GM12878 (cell line): ENCODE data around the gene COL5A1. TPM values are rescaled to one million over a fixed set of nuclear protein-coding genes. Genes with fewer than 3 reads are reported as not detected.

ENCODE experiments used
- ATAC-seq: fragments of 200-7000 bp; cut with Tn5 transposase; 3 replicates; pipeline ENCODE4 v1.9.1; 2020; ENCODE audit warnings: mild to moderate bottlenecking, moderate library complexity
- BruUV-seq: library from RNA; stranded (reverse); fragments of 400-500 nt; replicated peaks from 2 replicates; lab custom pipeline; 2021; lab: Mats Ljungman, UMichigan
- CTCF ChIA-PET: fragments of 300-600 bp; sonication (Branson Sonifier 250); formaldehyde crosslinking; extraction: SDS; loops from one replicate; lab custom pipeline; 2021; ENCODE audit warnings: inconsistent platforms; lab: Yijun Ruan, JAX
- POLR2A ChIA-PET: fragments of 350-600 bp; formaldehyde crosslinking; extraction: SDS; loops from one replicate; lab custom pipeline; 2021; ENCODE audit warnings: inconsistent platforms; lab: Charles Lee
- RAD21 ChIA-PET: fragments of 300-600 bp; sonication (Branson Sonifier 250); formaldehyde crosslinking; loops from one replicate; lab custom pipeline; 2023; ENCODE audit warnings: antibody characterized with exemption; ENCODE audit not compliant: unreplicated experiment; lab: Charles Lee
- SMC1A ChIA-PET: fragments of 300-600 bp; sonication (Branson Sonifier 250); formaldehyde crosslinking; loops from one replicate; lab custom pipeline; 2023; ENCODE audit not compliant: unreplicated experiment, uncharacterized antibody; lab: Charles Lee
- DNase-seq: peaks from one replicate; pipeline ENCODE4 v3.0.0-alpha.2; 2011; ENCODE audit warnings: low read depth, low spot score
- FAIRE-seq: peaks from 3 replicates; lab custom pipeline; 2011; peaks lifted over from hg19 to GRCh38; lab: Jason Lieb, UNC
- H2AFZ ChIP-seq: 2 replicates; pipeline ENCODE4 v1.6.0; 2011; ENCODE audit warnings: low read depth, low read length, control low read depth; ENCODE audit not compliant: control insufficient read depth
- H3K27ac ChIP-seq: 2 replicates; pipeline ENCODE4 v1.5.1; 2011; ENCODE audit warnings: control low read depth; ENCODE audit not compliant: control insufficient read depth, insufficient read depth
- H3K27me3 ChIP-seq, 2 experiments: replicated peaks in 1 of 2; 2 replicates each; pipeline versions ENCODE4 v1.6.0 to v1.6.1; 2011; ENCODE audit warnings: low read length in 1 of 2; ENCODE audit not compliant: control insufficient read depth in 2 of 2, insufficient read depth in 2 of 2
- H3K36me3 ChIP-seq, 2 experiments: 2 replicates each; pipeline ENCODE4 v1.5.1; 2011; ENCODE audit warnings: low read length in 1 of 2; ENCODE audit not compliant: control insufficient read depth in 2 of 2, insufficient read depth in 2 of 2
- H3K4me1 ChIP-seq: 2 replicates; pipeline ENCODE4 v1.6.1; 2011; ENCODE audit warnings: mild to moderate bottlenecking, low read length, moderate library complexity, mixed read lengths; ENCODE audit not compliant: control insufficient read depth, insufficient read depth
- H3K4me2 ChIP-seq: 2 replicates; pipeline ENCODE4 v1.6.0; 2011; ENCODE audit warnings: control low read depth; ENCODE audit not compliant: control insufficient read depth, insufficient read depth
- H3K4me3 ChIP-seq: fragments of 200-600 bp; sonication (generic); 2 replicates; pipeline ENCODE4 v1.5.1; 2016
- H3K79me2 ChIP-seq: 2 replicates; pipeline ENCODE4 v1.6.0; 2011; ENCODE audit warnings: low read length; ENCODE audit not compliant: control insufficient read depth, insufficient read depth
- H3K9ac ChIP-seq: 2 replicates; pipeline ENCODE4 v1.8.0; 2011; ENCODE audit warnings: low read length, control low read depth, mixed read lengths; ENCODE audit not compliant: control insufficient read depth, insufficient read depth
- H3K9me3 ChIP-seq: replicated peaks from 3 replicates; pipeline ENCODE4 v1.5.1; 2011; ENCODE audit warnings: mild to moderate bottlenecking, low read length; ENCODE audit not compliant: control insufficient read depth, insufficient read depth
- H4K20me1 ChIP-seq: 2 replicates; pipeline ENCODE4 v1.6.0; 2011; ENCODE audit not compliant: control insufficient read depth, insufficient read depth
- CEBPB ChIP-seq, 2 experiments: fragments of 150-350 bp in 1 of 2; IDR thresholded peaks; 2 replicates each; pipeline ENCODE4 v1.6.1; 2012 to 2014; ENCODE audit warnings: low read depth in 2 of 2, low read length in 2 of 2, borderline replicate concordance in 1 of 2, inconsistent platforms in 1 of 2
- CREB1 ChIP-seq: IDR thresholded peaks from 2 replicates; pipeline ENCODE4 v1.6.1; 2012; ENCODE audit warnings: low read depth, mild to moderate bottlenecking, inconsistent platforms
- EED ChIP-seq: sonication (generic); IDR thresholded peaks from 2 replicates; pipeline ENCODE4 v1.6.1; 2016; ENCODE audit warnings: antibody characterized with exemption, low read depth
- ETV6 ChIP-seq, 2 experiments: fragments of 450-650 bp in 1 of 2; IDR thresholded peaks in 1 of 2; conservative IDR thresholded peaks in 1 of 2; 2 replicates each; pipeline ENCODE4 v1.6.1; 2014; ENCODE audit warnings: antibody characterized with exemption in 1 of 2, borderline replicate concordance in 1 of 2, low read depth in 1 of 2, mild to moderate bottlenecking in 1 of 2, moderate library complexity in 1 of 2
- GABPA ChIP-seq: IDR thresholded peaks from 2 replicates; pipeline ENCODE4 v1.6.1; 2014; ENCODE audit warnings: antibody characterized with exemption, low read depth, mild to moderate bottlenecking, inconsistent platforms
- HDGF ChIP-seq: fragments of 450-650 bp; IDR thresholded peaks from 2 replicates; pipeline ENCODE4 v1.6.1; 2016; ENCODE audit warnings: antibody characterized with exemption
- IKZF1 ChIP-seq: fragments of 450-650 bp; conservative IDR thresholded peaks from 2 replicates; pipeline ENCODE4 v1.6.1; 2017; ENCODE audit warnings: antibody characterized with exemption, mild to moderate bottlenecking
- MYB ChIP-seq: fragments of 150-350 bp; IDR thresholded peaks from 2 replicates; pipeline ENCODE4 v1.6.1; 2014; ENCODE audit warnings: mild to moderate bottlenecking, low read depth, low read length, borderline replicate concordance
- PAX8 ChIP-seq: fragments of 450-650 bp; IDR thresholded peaks from 2 replicates; pipeline ENCODE4 v1.6.1; 2017; ENCODE audit warnings: mild to moderate bottlenecking, moderate library complexity
- POU2F2 ChIP-seq: IDR thresholded peaks from 3 replicates; pipeline ENCODE4 v1.6.1; 2011; ENCODE audit warnings: low read depth, mild to moderate bottlenecking, low read length, borderline replicate concordance
- SMC3 ChIP-seq: IDR thresholded peaks from 2 replicates; pipeline ENCODE4 v1.6.1; 2011; ENCODE audit warnings: low read length, improper control_type of control experiment, borderline replicate concordance
- TAF1 ChIP-seq: IDR thresholded peaks from 2 replicates; pipeline ENCODE4 v1.6.1; 2011; ENCODE audit warnings: mild to moderate bottlenecking, low read depth, low read length, borderline replicate concordance
- WGBS: methylation state at CpG from one replicate; pipeline ENCODE4 v1.1.6; 2016; ENCODE audit warnings: low lambda C conversion rate; ENCODE audit not compliant: insufficient replicate concordance, insufficient coverage; ENCODE audit errors: missing lambda C conversion rate; 5-methylcytosine and 5-hydroxymethylcytosine counted together
- in situ Hi-C: fragments of 300-500 bp; cut with MboI; formaldehyde crosslinking; loops from 9 replicates; pipeline ENCODE4 v1.14.3; 2018; ENCODE audit warnings: mixed read lengths
- intact Hi-C: fragments of 100-400 bp; cut with micrococcal nuclease; formaldehyde crosslinking; loops from one replicate; pipeline ENCODE4 v1.14.2; 2022; ENCODE audit not compliant: unreplicated experiment
- polyA plus RNA-seq, 11 experiments: library from polyadenylated mRNA; depleted of rRNA in 4 of 11; unstranded in 6 of 11; stranded (reverse) in 5 of 11; fragments of >200 nt; fragmentation: Nextera tagmentation in 4 of 11; fragmentation: Illumina TruSeq in 1 of 11; extraction: Ambion mirVana in 4 of 11; extraction: Trizol in 1 of 11; gene quantifications; 1 replicate in 1 of 11; 2 replicates in 10 of 11; pipeline versions ENCODE4 v1.2.1 to v1.2.3, GENCODE V29; 2011 to 2016; ENCODE audit warnings: inconsistent platforms in 2 of 11, missing spikeins in 2 of 11, low read depth in 1 of 11
- total RNA-seq, 4 experiments: library from RNA; depleted of rRNA in 3 of 4; stranded (reverse); fragments of >200 nt in 3 of 4; fragmentation: Illumina TruSeq in 1 of 4; extraction: Trizol in 1 of 4; gene quantifications; 2 replicates each; pipeline versions ENCODE4 v1.2.1 to v1.2.3, GENCODE V29; 2013 to 2021
- TF ChIP-seq, protein P1 (sequence below): fragments of 450-650 bp; IDR thresholded peaks from 2 replicates; pipeline ENCODE4 v1.6.1; 2017; ENCODE audit warnings: mild to moderate bottlenecking, low read depth, inconsistent platforms; ENCODE audit not compliant: poor library complexity, severe bottlenecking
- TF ChIP-seq, protein P2 (sequence below): IDR thresholded peaks from 2 replicates; pipeline ENCODE4 v1.6.1; 2012; ENCODE audit warnings: improper control_type of control experiment, low read depth, low read length; ENCODE audit not compliant: insufficient replicate concordance
- TF ChIP-seq, protein P3 (sequence below): IDR thresholded peaks from 2 replicates; pipeline ENCODE4 v1.6.1; 2011; ENCODE audit warnings: mild to moderate bottlenecking, low read depth, low read length, moderate library complexity; ENCODE audit not compliant: insufficient replicate concordance

COL5A1 gene
- total and polyA plus RNA-seq, 10 of the 15 experiments (the other 5 are each of a cell fraction or from before 2014, with no cell fraction given), result under 0.01 to 0.15 (median 0.13) TPM; not detected in 4

DNA sequence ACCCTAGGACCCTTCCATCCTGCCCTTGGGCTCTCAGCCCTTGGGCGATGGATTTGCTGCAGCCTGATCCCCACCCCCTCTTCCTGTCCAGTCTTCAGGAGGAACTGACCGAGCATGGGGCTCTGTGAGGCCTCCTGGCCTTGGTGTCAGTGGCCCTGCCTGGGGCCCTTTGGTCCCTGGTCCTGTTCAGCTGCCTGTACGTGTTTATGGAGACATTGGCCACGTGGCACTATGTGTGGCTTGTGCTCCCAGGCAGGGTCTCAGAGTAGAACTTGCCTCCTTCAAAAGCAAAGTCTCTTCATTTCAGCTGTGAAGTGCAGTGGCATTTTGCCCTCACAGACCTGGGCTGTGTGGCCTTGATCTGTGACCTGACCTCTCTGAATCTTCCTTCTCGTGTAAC, 250.1 kb downstream of the COL5A1 start:
- WGBS, result 6% methylated on average over 5 of the region's 5 CpGs
- H4K20me1 ChIP-seq, result no peaks in the 10 kb centered on the region
- H3K4me1 ChIP-seq, result peaks cover 9% of the 10 kb centered on the region; the same call in 1 of the 2 replicates
- H3K36me3 ChIP-seq, result no peaks in the 10 kb centered on the region
- no peak overlapping the region for H2AFZ ChIP-seq
- no peak overlapping the region for H3K27ac ChIP-seq
- no peaks in the 10 kb centered on the region; a peak in 1 of 4 replicates for H3K27me3 ChIP-seq
- ChIA-PET RAD21 (no interaction called here), SMC1A (no interaction called here), POLR2A (no interaction called here), CTCF (no interaction called here)
- H3K4me2 ChIP-seq, result no peak overlapping the region
- FAIRE-seq, result no peak
- no peak for DNase-seq
- no peaks in the 10 kb centered on the region for H3K79me2 ChIP-seq
- no peak overlapping the region for H3K9ac ChIP-seq
- BruUV-seq, result no TSS peak
- no peak overlapping the region for H3K4me3 ChIP-seq
- in situ Hi-C loops, result no loop called here
- peaks cover 2% of the 10 kb centered on the region for H3K9me3 ChIP-seq
- intact Hi-C loops, result no loop called here
- no peak for TF ChIP-seq HDGF
- no peak for TF ChIP-seq TAF1
- no peak for TF ChIP-seq EED
- TF ChIP-seq POU2F2, result no peak
- TF ChIP-seq MYB, result no peak
- TF ChIP-seq, protein P1, sequence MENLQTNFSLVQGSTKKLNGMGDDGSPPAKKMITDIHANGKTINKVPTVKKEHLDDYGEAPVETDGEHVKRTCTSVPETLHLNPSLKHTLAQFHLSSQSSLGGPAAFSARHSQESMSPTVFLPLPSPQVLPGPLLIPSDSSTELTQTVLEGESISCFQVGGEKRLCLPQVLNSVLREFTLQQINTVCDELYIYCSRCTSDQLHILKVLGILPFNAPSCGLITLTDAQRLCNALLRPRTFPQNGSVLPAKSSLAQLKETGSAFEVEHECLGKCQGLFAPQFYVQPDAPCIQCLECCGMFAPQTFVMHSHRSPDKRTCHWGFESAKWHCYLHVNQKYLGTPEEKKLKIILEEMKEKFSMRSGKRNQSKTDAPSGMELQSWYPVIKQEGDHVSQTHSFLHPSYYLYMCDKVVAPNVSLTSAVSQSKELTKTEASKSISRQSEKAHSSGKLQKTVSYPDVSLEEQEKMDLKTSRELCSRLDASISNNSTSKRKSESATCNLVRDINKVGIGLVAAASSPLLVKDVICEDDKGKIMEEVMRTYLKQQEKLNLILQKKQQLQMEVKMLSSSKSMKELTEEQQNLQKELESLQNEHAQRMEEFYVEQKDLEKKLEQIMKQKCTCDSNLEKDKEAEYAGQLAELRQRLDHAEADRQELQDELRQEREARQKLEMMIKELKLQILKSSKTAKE, result no peak
- no peak for TF ChIP-seq SMC3
- TF ChIP-seq GABPA, result no peak
- no peak for TF ChIP-seq ETV6 (conservative IDR thresholded peaks at IDR 0.05 in 1 of 2, IDR thresholded peaks at IDR 0.05 in 1 of 2; ENCODE audit: borderline replicate concordance in 1 of 2, low read depth in 1 of 2)
- TF ChIP-seq CREB1, result no peak
- no peak for TF ChIP-seq IKZF1
- TF ChIP-seq, protein P2, sequence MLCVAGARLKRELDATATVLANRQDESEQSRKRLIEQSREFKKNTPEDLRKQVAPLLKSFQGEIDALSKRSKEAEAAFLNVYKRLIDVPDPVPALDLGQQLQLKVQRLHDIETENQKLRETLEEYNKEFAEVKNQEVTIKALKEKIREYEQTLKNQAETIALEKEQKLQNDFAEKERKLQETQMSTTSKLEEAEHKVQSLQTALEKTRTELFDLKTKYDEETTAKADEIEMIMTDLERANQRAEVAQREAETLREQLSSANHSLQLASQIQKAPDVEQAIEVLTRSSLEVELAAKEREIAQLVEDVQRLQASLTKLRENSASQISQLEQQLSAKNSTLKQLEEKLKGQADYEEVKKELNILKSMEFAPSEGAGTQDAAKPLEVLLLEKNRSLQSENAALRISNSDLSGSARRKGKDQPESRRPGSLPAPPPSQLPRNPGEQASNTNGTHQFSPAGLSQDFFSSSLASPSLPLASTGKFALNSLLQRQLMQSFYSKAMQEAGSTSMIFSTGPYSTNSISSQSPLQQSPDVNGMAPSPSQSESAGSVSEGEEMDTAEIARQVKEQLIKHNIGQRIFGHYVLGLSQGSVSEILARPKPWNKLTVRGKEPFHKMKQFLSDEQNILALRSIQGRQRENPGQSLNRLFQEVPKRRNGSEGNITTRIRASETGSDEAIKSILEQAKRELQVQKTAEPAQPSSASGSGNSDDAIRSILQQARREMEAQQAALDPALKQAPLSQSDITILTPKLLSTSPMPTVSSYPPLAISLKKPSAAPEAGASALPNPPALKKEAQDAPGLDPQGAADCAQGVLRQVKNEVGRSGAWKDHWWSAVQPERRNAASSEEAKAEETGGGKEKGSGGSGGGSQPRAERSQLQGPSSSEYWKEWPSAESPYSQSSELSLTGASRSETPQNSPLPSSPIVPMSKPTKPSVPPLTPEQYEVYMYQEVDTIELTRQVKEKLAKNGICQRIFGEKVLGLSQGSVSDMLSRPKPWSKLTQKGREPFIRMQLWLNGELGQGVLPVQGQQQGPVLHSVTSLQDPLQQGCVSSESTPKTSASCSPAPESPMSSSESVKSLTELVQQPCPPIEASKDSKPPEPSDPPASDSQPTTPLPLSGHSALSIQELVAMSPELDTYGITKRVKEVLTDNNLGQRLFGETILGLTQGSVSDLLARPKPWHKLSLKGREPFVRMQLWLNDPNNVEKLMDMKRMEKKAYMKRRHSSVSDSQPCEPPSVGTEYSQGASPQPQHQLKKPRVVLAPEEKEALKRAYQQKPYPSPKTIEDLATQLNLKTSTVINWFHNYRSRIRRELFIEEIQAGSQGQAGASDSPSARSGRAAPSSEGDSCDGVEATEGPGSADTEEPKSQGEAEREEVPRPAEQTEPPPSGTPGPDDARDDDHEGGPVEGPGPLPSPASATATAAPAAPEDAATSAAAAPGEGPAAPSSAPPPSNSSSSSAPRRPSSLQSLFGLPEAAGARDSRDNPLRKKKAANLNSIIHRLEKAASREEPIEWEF, result no peak
- no peak for TF ChIP-seq CEBPB (IDR thresholded peaks at IDR 0.05; ENCODE audit: borderline replicate concordance in 1 of 2, low read depth in 2 of 2, low read length in 2 of 2)
- TF ChIP-seq, protein P3, sequence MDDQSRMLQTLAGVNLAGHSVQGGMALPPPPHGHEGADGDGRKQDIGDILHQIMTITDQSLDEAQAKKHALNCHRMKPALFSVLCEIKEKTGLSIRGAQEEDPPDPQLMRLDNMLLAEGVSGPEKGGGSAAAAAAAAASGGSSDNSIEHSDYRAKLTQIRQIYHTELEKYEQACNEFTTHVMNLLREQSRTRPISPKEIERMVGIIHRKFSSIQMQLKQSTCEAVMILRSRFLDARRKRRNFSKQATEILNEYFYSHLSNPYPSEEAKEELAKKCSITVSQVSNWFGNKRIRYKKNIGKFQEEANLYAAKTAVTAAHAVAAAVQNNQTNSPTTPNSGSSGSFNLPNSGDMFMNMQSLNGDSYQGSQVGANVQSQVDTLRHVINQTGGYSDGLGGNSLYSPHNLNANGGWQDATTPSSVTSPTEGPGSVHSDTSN, result no peak
- no peak for TF ChIP-seq PAX8
- no peak for ATAC-seq
